BE2C (cell line): ENCODE measurements around the gene PSMG4.

Experiments
- DNase-seq: peaks from one replicate; pipeline ENCODE4 v3.0.0-alpha.2; 2020
- H3K27me3 ChIP-seq: fragments of 250-450 bp; sonication (Bioruptor Pico); 2 replicates; pipeline ENCODE4 v1.5.1; 2020; ENCODE audit warnings: mild to moderate bottlenecking
- H3K36me3 ChIP-seq: fragments of 250-450 bp; sonication (Bioruptor Pico); 2 replicates; pipeline ENCODE4 v1.5.1; 2020; ENCODE audit warnings: mild to moderate bottlenecking
- H3K4me1 ChIP-seq: fragments of 250-450 bp; sonication (Bioruptor Pico); 2 replicates; pipeline ENCODE4 v1.5.1; 2020
- H3K4me3 ChIP-seq: 2 replicates; pipeline ENCODE4 v1.5.1; 2011; ENCODE audit warnings: low read depth, low read length
- H3K9me3 ChIP-seq: fragments of 250-450 bp; sonication (Bioruptor Pico); 2 replicates; pipeline ENCODE4 v1.5.1; 2020
- TF ChIP-seq, protein P1 (sequence below): IDR thresholded peaks from 2 replicates; pipeline ENCODE4 v1.5.1; 2012; ENCODE audit warnings: mild to moderate bottlenecking, low read depth, low read length

PSMG4 gene

DNA sequence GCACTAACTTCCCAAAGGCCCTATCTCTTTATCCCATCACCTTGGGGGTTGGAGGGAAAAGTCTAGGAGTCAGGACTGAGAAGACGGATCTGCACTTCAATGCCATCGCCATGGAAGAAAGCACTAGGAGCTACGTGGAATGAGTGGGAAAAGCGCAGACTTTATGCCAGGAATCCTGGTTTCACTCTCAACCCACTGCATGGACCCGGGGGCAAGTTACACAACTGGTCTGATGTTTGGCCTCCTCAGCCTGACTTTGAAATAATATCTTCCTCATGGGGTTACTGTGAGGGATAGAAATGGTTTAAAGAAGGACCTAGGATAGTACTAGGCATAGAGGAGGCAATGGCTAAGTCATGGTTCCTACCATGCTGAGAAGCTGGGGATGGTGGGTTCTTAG lies 13.5 kb upstream of the PSMG4 start:
- Histone ChIP-seq H3K4me1 (peaks cover 8% of the 10 kb centered on the region), H3K9me3 (no peaks in the 10 kb centered on the region), H3K27me3 (no peaks in the 10 kb centered on the region), H3K36me3 (no peaks in the 10 kb centered on the region), H3K4me3 (no peak overlapping the region)
- no peak for DNase-seq
- TF ChIP-seq, protein P1, sequence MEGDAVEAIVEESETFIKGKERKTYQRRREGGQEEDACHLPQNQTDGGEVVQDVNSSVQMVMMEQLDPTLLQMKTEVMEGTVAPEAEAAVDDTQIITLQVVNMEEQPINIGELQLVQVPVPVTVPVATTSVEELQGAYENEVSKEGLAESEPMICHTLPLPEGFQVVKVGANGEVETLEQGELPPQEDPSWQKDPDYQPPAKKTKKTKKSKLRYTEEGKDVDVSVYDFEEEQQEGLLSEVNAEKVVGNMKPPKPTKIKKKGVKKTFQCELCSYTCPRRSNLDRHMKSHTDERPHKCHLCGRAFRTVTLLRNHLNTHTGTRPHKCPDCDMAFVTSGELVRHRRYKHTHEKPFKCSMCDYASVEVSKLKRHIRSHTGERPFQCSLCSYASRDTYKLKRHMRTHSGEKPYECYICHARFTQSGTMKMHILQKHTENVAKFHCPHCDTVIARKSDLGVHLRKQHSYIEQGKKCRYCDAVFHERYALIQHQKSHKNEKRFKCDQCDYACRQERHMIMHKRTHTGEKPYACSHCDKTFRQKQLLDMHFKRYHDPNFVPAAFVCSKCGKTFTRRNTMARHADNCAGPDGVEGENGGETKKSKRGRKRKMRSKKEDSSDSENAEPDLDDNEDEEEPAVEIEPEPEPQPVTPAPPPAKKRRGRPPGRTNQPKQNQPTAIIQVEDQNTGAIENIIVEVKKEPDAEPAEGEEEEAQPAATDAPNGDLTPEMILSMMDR: no peak

DNA sequence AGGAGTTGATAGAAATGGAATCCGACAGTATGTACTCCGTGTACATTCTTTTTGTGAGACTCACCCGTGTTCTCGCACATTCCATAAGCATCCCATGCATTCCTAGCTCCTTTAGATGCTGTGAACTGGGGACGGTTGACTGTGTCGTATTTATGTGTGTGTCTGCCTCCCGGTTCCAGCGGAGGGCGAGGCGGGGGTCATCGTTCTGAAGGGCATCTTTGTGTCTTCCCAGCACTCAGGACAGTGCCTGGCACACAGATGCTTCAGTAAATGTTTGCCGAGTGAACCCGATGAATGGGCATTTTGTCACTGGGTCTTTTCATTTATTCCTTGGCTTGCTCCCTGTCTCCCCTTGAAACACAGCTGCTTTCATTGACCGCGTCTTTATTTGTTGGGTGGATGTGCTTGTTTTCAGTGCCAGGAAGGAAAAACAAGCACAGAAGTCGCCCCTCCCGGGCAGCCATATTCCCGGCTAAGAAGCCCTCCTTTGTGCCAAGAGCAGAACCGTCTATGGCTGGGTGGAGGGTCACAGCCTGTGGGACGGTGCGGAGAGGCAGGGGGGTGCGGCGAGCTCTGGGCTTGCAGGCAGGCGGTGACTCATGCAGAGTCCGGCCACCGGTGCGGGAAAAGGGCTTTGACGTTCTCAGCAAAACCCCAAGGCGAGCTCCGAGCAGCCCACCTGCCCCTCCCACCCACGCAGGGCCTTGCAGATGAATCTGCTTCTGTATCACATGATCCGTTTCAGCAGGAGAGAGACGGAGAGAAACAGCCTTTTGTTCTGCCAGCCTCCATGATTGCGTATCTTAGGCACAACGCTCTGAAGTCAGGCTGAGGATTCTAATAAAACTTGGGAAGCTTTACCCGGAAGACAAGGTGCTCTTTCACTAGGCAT lies 11.2 kb upstream of the PSMG4 start:
- TF ChIP-seq, protein P1: no peak
- no peaks in the 10 kb centered on the region for H3K36me3 ChIP-seq
- H3K27me3 ChIP-seq: no peaks in the 10 kb centered on the region
- DNase-seq: peak; percentile 89
- peak overlapping the region; percentile 70 for H3K4me3 ChIP-seq
- H3K9me3 ChIP-seq: no peaks in the 10 kb centered on the region
- peaks cover 14% of the 10 kb centered on the region for H3K4me1 ChIP-seq

DNA sequence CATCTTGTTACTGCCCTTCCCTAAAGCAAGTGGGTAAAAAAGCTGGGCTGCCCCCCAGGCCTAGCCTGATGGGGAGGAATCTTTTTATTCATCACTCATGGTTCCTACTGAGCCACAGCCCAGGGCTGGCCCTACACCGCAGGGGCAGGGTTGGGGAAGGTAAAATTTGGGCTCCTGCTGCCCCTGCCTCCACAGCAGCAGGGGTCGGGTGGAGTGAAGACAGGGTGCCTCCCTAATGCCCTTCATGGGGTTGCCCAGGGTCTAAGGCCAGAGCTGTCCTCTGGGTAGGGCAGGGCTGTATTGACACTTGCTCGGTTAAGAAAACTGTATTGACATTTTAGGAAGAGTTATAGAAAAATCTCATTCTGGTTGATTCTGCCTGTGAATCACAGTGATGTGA lies 8.9 kb upstream of the PSMG4 start:
- Histone ChIP-seq H3K9me3 (no peaks in the 10 kb centered on the region), H3K4me1 (peaks cover 14% of the 10 kb centered on the region)
- TF ChIP-seq, protein P1: no peak

DNA sequence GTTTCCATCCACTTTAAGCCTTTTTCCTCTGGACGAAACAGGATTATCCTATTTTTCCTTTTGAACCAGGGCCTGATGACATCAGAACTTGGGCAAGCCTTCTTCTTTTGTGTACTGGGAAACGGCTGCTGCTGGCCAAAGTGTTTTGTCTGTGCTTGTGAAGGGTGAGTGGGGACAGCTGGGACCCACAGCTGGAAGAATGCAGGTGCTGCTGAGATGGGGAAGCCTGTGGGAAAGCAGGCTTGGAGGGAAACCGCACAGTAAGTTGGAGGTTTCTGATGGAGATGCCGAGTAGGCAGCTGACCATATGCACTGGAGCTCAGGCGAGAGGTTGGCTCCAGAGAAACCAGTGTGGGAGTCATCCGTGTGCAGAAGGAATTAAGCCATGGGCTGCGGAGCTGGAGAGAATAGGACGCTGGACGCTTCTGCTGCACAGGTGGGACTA lies 8.5 kb upstream of the PSMG4 start:
- no peaks in the 10 kb centered on the region for H3K27me3 ChIP-seq
- no peak for DNase-seq
- peaks cover 14% of the 10 kb centered on the region for H3K4me1 ChIP-seq
- no peaks in the 10 kb centered on the region for H3K36me3 ChIP-seq
- no peaks in the 10 kb centered on the region for H3K9me3 ChIP-seq
- H3K4me3 ChIP-seq: no peak overlapping the region
- TF ChIP-seq, protein P1: no peak

More for the DNA sequence above, 8.9 kb upstream of the PSMG4 start:
- Histone ChIP-seq H3K27me3 (no peaks in the 10 kb centered on the region), H3K4me3 (no peak overlapping the region), H3K36me3 (no peaks in the 10 kb centered on the region)
- no peak for DNase-seq

DNA sequence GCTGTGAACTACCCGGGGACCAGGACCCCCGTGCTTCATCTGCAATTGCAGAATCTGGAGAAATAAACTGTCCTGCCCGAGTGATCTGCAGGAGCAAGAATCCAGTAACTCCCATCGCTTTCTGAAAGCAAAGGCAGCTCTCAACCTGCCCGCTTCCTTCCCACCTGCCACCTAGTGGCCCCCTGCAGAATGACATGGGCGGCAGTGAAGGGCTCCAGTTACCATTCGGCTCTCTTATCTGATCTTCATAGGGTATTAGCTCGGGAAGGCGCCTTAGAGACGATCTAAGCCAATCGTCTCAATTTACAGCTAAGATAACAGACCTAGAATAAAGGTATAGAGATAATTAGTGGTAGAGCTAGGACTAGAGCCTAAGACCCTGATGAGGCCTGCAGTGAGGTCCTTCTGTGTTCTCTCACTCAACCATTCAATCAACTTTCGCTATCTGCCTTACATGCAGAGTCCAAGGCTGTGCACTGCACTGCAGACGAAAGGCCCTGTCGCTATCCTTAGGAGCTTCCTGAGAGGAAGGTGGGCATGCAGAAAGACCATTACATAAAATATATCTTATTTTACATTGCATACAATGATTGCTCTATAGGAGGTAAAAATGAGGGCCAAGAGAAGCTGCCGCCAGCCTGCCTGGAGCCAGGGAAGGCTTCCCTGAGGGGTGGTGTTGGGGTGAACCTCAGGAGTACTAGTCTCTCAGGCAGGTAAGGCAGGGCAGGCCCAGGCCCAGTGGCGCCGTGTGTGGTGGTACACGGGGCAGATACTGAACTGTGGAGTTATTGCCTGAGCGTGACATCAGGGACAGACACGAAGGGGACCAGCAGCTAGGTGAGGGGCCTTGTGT lies 7.1 kb upstream of the PSMG4 start:
- Histone ChIP-seq H3K9me3 (no peaks in the 10 kb centered on the region), H3K4me1 (peaks cover 14% of the 10 kb centered on the region), H3K27me3 (no peaks in the 10 kb centered on the region), H3K36me3 (no peaks in the 10 kb centered on the region), H3K4me3 (no peak overlapping the region)
- TF ChIP-seq, protein P1: peak; percentile 98
- peak; percentile 86 for DNase-seq
